GM19324 (cell line): ENCODE results near the gene KRTAP5-5.
"Not testable (repeated sequence)": the region's sequence is repeated elsewhere in the genome, so short reads cannot be mapped to it uniquely, and the experiment has no call there.

Experiments
- ATAC-seq: cut with Tn5 transposase; IDR thresholded peaks from one replicate; pipeline ENCODE4 v1.9.1; 2021; ENCODE audit warnings: mild to moderate bottlenecking, moderate library complexity; ENCODE audit not compliant: unreplicated experiment, low FRiP score

Gene KRTAP5-5

DNA sequence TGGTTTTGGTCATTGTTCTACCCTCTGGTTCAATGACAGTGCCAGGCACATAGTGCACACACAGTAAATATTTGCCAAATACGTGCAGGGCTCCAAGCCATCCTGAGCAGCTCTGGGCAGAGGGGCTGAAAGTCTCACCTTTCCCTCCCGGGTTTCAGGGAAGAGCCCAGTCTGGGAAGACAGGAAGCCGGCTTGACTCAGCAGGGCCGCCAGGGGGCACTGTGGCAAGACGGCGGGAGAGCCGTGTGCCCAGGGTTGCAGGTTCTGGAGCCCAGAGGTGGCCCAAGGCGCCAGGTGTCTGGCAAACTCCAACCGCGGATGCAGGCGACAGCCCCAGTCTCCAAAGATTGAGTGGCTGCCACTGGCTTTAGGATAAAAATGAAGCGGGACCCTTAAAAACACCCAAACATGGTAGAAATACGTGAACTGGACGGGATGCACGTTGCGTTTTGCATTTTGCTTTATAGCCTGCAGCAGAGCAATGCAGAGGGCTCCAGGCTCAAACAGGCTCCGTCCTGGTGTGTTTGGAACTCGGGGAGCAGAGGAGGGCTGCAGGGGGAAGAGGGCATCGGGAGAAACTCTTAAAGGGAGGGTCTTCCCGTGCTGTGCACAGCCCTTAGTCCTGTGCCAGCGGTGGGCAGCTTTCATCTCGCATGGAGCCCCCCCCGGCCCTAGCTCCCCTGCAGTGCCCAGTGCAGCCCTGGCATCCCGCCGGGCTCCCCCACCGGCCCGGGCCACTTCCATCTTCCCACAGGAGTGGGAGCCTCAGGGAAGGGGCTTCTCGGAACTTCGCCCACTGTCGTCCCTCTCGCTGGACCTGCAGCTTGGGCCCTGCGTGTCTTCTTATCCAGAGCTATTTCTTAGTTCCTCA, 10.7 kb downstream of the KRTAP5-5 start:
- ATAC-seq: no peak

DNA sequence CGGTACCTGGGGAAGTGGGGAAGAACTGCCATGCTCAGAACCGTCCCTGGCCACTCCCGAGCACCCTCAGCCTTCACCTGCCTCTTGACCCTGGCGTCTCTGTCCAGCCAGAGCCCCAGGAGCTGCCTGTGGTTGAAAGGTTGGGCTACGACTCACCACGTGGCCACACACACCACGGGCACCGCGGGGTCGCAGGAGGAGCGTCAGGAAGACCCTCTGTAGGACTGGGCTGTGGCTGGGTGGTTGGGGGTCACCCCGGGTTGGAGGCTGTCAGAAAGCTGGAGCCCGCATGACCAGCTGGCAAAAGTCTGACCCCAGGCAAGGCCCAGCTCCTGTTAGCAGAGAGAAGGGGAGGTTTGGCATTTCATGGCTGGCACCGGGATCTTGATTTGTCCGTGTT, 11.5 kb downstream of the KRTAP5-5 start:
- no peak for ATAC-seq

DNA sequence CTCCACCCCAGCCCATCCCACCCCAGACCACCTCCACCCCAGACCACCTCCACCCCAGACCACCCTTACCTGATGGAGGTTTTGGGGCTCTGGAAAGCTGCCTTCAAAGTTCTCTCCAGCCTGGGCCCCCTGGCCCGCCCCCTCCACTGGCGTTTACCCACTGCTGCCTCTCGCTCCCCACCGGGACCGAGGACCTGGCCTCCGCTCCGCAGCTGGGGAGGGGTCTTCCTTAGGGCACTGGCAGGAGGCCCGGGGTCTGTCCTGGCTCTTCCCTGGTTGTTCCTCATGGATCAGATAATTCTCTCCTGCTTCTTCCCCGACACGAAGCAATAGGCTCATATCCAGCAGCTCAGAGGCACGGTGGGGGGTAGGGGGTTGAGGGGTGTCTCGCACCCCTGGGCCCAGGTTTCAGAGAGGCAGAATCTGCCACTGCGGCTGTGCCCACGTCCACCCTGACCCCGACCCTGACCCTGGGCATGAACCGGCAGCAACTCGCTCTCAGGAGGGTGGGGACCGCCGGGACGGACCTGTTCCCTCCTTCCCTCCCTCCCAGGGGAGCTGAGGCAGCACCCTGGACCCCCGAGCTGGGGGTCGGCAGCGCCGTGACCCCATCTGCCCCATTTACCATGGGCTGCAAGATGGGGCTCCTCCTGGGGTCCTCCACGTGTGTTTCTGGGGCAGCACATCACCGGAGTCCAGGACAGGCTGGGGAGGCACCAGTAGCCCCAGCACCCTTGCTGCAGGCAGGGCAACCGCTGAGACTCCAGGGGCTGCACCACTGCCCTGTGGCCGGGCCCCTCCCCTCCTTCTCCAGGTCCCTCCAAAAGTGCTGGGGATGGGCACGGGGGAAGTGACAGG, 12.9 kb downstream of the KRTAP5-5 start:
- no peak for ATAC-seq

DNA sequence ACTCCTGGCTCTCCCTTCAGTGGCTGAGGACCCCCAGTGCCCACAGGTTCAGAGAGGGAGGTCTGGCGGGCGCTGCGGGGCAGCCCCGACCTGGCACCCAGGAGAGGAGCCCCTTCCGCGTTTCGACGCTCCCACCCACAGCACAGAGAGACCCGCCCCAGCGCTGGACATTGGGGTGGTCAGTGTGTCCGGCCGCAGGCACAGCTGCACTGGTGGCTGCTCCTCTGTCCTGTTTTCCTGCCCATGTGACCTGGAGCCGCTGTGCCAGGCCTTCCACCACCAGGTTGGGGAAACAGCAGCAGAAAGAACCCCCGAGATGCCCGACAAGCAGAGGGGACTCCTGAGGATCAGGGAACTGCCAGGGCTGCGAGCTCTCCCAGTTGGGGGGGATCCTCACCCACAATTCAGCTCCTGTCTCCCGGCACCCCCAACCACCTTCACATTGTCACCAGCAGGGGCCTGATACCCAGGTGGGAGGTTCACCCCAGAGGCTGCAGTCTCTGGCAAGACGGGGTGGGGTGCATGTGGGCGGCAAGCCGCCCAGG, 13.6 kb downstream of the KRTAP5-5 start:
- no peak for ATAC-seq

DNA sequence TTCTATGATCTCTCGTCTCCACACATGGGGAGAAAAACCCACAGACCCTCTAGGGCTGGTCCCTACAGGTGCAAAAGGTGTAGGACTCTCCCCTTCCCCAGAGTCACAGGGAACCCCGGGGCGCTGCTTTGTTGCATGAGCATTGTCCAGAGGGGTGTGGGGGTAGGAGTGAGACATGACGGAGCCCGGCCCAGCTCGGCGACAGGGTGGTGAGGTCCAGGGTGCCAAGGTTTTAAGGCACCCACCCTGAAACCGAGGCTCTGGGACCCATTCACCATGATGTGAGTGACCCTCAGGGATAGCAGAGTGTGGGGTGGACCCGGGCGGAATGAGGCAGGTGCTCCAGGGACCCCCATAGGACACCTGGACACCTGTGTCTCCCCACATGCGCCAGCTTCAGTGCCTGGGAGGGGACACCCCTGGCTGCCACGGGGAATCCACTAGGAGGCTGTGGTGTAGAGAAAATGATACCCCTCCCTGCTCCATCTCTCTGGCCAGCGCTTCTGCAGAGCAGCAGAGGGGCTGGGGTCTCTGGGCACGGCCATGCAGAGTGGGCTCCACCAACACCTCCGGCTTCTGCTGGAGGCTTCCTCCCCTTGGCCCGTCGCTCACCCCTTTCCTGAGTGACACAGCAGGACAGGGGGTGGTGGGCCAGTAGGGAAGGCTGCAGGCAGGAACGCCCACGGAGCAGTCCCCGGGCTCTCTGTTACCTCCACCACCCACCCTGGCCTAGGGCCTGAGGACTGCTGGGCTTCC, 15.2 kb downstream of the KRTAP5-5 start:
- ATAC-seq: no peak

DNA sequence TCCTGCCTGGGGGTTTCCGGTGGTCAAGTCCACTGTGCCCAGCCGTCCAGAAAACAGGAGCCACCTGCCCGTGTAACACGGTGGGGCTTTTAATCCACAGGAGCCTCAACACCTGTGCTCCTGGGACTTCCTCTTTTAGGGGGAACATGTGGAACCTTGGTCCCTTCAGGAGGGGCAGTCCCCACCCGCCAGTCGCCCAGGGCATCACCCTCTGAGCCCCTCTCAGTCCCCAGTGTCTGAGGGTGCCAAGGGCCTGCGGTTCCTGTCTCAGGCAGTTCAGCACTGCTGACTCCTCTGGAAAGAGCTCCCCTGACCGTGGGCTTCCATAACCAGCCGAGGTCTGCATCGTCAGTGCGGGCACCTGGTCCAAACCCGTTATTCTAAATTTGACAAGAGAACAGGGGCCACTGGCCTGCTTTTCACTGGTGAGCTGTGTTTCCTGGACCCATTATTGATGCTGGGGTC, 15.8 kb downstream of the KRTAP5-5 start:
- no peak for ATAC-seq

DNA sequence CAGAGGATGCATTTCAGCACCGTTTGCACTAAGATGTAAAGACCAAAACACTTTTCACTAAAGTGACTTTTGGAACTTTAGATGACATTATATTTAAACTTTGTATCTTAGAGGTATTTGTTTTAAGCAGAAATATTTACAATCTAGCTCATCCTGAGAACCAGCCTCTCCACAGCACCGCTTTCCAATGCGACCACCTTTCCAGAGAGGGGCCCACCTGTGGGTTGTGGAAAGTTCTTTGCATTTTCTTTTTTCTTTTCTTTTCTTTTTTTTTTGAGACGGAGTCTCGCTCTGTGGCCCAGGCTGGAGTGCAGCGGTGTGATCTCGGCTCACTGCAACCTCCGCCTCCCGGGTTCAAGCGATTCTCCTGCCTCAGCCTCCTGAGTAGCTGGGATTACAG, 17.0 kb downstream of the KRTAP5-5 start:
- not testable (repeated sequence) for ATAC-seq

DNA sequence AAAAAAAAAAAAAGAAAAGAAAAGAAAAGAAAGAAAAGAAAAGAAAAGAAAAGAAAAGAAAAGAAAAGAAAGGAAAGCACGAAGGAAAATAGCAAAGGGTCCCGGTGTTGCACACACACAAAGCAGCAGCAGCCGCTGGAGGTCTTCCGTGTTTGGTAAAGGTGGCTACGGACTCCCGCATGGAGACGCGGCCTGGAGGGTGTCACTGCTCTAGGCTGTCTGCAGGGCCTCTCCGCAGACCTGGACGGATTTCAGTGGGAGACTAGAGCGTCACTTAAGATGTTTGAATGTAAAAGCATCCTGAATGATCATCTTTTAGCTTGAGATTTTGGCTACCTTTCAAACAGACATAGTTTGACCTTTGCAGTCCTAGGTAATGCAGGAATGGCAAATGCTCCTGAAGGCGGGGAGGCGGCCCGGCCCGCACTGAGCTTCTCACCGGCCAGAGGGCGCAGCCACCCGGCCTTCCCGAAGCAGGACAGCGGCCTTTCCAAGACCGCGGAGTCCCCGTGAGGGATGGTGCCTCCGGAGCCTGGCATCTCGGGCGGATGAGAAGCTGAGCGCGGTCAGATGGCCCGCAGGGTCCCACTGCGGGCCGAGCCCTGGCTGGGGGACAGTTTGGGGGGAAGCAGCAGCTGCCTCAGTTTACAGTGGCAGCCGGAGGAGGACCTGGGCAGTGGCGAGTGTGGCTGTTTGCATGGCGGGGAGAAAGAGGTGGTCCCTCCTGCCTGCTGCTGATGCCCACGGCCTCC, 18.5 kb downstream of the KRTAP5-5 start:
- no peak for ATAC-seq

DNA sequence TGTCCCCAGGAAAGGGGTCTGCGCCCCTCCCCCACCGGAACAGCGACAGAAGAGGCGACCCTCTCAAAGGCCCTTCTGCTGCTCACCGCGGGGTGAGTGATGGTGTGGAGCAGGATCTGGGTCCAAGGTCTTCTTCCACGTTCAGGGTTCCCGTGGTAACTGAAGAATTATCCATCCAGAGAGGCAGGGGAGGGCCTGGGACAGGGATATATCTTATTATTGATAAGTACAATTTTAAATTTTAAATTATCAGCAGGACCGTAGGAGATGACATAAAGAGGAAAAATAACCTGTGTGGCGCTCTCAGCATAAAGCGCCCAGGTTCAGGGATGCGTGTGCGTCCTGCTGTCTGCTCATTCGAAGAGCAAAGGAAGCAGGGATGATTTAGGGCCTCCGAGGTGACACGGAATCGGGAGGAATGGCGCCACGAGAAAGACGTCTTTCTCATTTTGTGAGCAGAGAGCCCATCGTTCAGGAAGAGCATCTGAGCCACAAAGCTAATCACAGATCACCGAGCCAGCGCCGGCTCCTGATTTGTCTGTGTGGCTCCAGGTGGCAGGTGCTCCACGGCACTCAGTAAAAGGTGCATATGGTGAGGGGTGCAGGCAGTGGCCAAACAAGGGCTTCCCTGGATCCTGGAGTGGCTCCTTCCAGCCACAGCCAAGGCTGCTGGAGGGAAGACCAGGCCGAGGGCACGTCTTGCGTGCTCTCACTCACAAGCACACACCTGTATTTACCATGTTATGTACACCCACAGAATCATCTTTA, 19.3 kb downstream of the KRTAP5-5 start:
- ATAC-seq: no peak

DNA sequence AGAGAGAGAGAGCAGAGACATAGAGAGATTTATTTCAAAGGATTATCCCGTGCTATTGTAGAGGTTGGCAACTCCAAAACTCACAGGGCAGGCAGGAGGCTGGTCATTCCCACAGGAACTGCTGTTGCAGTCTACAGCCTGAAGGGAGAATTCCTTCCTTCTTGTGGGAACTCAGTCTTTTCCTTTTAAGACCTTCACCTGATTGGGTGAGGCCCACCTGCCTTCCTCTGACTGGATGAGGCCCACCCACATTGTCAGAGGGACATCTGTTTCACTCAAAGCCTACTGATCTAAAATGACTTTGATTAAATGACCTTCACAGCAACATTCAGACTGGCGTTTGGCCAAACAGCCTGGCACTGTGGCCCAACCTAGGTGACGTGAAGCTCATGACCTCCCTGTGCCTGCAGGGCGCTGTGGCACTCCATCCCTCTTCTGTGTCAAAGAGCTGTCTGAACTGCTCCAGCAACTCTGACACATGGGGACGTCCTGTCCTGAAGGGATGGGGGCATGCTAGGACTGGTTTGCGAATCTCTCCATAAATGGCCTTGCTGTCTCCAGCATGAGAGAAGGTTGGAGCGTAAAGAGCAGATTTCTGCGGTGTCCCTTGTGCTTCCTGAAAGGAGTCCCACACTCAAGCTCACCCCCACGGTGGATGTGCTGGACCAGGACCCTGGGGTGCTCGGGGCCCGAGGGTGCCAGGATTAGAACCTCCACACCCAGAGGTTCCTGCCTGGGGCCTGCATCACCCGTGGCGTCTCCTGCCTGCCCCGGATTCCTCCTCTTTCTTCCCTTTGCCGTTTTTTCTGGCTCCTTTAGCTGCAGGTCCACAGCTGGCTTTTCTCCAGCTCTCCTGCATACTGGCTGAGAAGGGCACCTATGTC, 20.7 kb downstream of the KRTAP5-5 start:
- no peak for ATAC-seq

DNA sequence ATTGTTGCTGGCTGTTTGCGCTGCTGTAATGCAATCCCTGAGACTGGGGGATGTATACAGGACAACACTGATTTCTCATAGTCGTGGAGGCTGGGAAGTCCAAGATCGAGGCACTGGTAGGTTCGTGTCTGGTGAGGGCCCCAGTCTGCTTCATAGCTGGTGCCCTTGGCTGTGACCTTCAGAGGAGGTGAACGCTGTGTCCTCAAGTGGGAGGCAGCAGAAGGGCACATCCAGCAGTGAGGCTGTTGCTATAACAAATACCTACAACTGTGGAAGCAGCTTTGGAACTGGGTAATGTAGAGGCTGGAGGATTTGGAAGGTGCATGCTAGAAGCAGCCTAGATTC, 21.3 kb downstream of the KRTAP5-5 start:
- ATAC-seq: no peak

DNA sequence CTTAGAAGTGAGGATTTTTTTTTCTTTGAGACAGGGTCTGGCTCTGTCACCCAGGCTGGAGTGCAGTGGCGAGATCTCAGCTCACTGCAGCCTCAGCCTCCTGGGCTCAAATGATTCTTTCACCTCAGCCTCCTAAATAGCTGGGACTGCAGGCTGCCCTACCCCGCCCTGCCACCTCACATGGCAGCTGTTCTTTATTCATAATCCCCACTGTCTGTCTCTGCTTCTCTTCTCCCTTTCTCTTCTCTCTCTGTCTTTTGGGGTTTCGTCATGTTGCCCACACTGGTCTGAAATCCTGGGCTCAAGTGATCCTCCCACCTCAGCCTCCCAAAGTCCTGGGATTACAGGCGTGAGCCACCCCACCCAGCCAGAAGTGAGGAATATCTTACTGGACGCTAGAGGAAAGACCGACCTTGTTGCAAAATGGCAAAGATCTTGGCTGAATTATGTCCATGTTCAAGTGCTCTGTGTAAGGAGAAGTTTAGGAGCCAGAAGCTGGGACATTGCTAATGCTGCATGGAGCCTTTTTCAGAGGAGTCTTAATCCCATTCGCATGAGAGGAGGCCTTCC, 21.9 kb downstream of the KRTAP5-5 start:
- ATAC-seq: no peak

DNA sequence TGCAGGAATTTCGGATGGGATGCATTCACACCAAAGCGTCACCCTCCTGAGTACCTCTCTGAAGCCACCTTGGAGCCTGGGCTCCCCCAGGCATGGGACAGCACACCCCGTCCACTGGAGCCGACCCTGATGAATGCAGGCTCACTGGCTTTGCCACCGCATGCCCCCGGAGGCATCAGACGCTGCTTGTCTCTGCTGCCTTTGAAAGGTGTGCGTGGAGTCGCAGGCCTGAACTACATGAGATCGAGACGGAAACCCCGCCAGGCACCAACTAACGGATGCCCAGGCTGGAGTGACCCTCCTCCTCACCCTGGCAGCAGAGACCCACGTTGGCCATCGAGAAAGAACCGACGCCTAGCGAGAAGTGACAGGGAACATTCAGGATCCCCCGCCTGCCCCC, 22.5 kb downstream of the KRTAP5-5 start:
- no peak for ATAC-seq

DNA sequence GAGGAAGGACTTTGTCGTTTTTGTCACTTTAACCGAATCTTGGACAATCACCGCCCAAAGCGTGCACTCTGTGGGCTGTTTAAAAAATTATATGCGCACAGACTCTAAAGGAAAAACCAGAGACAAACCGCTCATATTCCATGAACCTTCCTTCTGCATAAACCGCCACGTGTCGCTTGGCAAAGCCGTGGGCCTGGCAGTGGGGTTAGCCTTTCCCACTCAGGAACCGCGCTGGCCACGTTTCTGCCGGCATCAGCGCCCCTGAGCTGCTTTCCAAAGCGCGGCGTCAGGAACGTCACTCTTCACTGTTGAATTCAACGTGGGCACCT, 22.8 kb downstream of the KRTAP5-5 start:
- no peak for ATAC-seq

DNA sequence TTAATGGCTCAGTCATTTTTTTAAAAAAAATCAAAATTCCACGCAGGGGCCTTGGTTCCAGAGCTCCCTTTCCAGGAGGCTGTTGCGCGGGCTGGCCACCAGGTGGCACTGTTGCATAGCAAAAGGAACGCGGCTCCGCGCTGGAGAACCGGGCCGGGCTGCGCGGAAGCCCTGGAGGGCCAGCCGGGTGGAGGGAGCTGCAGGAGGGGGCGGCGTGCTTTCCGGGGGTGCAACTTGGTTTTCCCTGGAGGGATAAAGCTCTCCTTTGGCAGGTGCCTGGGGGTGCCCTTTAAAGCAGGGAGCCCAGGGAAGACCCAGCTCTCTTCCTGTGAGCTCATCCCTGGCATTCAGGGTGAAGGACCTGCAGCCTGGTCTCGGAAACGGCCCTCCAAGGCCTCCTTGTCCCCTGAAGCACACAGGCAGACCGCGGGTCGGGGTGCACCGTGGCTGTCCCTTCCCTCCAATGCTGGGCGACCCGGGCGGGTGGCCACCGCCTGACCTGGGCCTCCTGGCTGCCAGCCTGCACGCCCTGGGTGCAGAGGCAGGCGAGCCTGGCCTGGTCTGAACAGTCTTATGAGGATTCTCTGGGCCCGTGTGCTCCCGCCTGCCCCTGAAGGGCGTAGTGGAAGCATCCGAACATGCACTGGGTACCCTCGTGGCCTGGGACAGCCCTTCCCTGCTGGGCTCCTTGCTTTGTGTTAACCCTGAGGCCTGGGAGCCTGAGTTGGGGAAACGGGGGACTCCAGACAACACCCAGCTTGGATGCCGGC, 23.4 kb downstream of the KRTAP5-5 start:
- no peak for ATAC-seq

DNA sequence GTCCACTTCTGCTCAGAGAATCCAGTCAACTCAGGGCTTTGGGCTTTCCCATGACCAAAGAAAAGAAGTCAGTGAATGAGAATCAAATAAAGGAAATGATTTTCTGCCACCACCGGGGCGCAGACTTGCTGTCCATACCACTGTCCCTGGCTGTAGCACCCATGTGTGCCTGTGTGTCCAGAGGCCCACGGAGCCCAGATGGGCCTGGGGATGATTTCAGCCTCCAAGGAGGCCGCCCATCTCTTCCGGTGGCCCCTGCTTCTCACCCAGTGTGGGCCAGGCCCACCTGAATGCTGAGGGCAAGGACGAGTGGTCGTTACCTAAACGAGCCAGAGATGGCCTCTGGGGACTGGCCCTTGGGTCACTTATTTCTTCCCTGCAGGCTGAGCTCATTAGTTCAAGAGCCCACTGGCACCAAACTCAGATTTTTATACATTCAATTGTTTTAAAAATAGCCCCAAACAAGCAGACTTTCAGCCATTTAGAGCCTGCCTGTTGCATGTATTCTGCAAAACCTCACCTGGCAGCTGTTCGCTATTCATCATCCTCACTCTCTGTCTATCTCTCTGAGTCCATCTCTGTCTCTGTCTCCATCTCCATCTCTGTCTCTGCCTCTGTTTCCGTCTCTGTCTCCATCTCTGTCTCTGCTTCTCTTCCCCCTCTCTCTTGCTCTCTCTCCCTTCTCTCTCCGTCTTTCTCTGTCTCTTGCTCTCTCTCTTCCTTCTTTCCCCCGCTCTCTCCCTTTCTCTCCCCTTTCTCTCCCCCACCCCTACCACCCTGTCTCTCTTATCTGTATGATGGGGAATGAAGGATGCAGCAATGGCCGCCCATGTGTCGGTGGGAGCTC, 24.2 kb downstream of the KRTAP5-5 start:
- ATAC-seq: no peak
